ENCODE data around the gene PNMA6A.
"Not testable (repeated sequence)": the region's sequence is repeated elsewhere in the genome, so short reads cannot be mapped to it uniquely, and the experiment has no call there.

The PNMA6A gene

GRCh38 chrX:153077437-153078135 lies 5.3 kb downstream of the PNMA6A start:
- DNase-seq: not testable (repeated sequence)

GRCh38 chrX:153083238-153083923 lies 11.1 kb downstream of the PNMA6A start:
- DNase-seq: not testable (repeated sequence)

GRCh38 chrX:153102418-153102817 lies 30.2 kb downstream of the PNMA6A start:
- no peak for DNase-seq

- not testable (repeated sequence) for DNase-seq
Measured at GRCh38 chrX:153104959-153105358, 32.7 kb downstream of the PNMA6A start.

- DNase-seq: not testable (repeated sequence)
Measured at GRCh38 chrX:153106092-153106801, 34.0 kb downstream of the PNMA6A start.

GRCh38 chrX:153110735-153111134 lies 38.5 kb downstream of the PNMA6A start:
- DNase-seq: not testable (repeated sequence)

GRCh38 chrX:153113851-153114250 lies 41.6 kb downstream of the PNMA6A start:
- DNase-seq: not testable (repeated sequence)

- not testable (repeated sequence) for DNase-seq
Measured at GRCh38 chrX:153117754-153118153, 45.5 kb downstream of the PNMA6A start.

- not testable (repeated sequence) for DNase-seq
Measured at GRCh38 chrX:153120230-153120629, 48.0 kb downstream of the PNMA6A start.

- not testable (repeated sequence) for DNase-seq
Measured at GRCh38 chrX:153123468-153123867, 51.2 kb downstream of the PNMA6A start.
